KMS-11 (cell line): ENCODE data around the gene ZSWIM4.

Source experiments
- H2AFZ ChIP-seq: fragments of 200-600 bp; sonication (generic); 2 replicates; pipeline ENCODE4 v1.6.1; 2016; ENCODE audit warnings: antibody characterized with exemption, mixed run types, low read depth
- H3K27ac ChIP-seq: fragments of 200-600 bp; sonication (generic); 2 replicates; pipeline ENCODE4 v1.6.1; 2016; ENCODE audit warnings: mild to moderate bottlenecking, mixed run types
- H3K27me3 ChIP-seq: fragments of 200-600 bp; sonication (generic); 2 replicates; pipeline ENCODE4 v1.6.1; 2017; ENCODE audit warnings: mild to moderate bottlenecking, low read depth, mixed run types, moderate library complexity; ENCODE audit not compliant: insufficient read depth
- H3K36me3 ChIP-seq: fragments of 200-600 bp; sonication (generic); 2 replicates; pipeline ENCODE4 v1.6.1; 2017; ENCODE audit warnings: mild to moderate bottlenecking, mixed run types; ENCODE audit not compliant: insufficient read depth
- H3K4me1 ChIP-seq: fragments of 200-600 bp; sonication (generic); 2 replicates; pipeline ENCODE4 v1.6.1; 2016; ENCODE audit warnings: mild to moderate bottlenecking, low read depth, mixed run types; ENCODE audit not compliant: poor library complexity, severe bottlenecking
- H3K4me2 ChIP-seq: fragments of 200-600 bp; sonication (generic); 2 replicates; pipeline ENCODE4 v1.7.0; 2016; ENCODE audit warnings: mild to moderate bottlenecking, mixed run types
- H3K4me3 ChIP-seq: fragments of 200-600 bp; sonication (generic); IDR thresholded peaks from 2 replicates; pipeline ENCODE4 v1.6.1; 2017; ENCODE audit warnings: low read depth, low read length, mixed read lengths; ENCODE audit not compliant: insufficient read depth
- H3K79me2 ChIP-seq: fragments of 200-600 bp; sonication (generic); 2 replicates; pipeline ENCODE4 v1.6.1; 2016; ENCODE audit warnings: low read depth, mixed run types; ENCODE audit not compliant: insufficient read depth
- H3K9ac ChIP-seq: fragments of 200-600 bp; sonication (generic); 2 replicates; pipeline ENCODE4 v1.6.1; 2016; ENCODE audit warnings: mild to moderate bottlenecking, mixed run types
- H4K20me1 ChIP-seq: fragments of 200-600 bp; sonication (generic); 2 replicates; pipeline ENCODE4 v1.6.1; 2016; ENCODE audit warnings: mild to moderate bottlenecking, mixed run types; ENCODE audit not compliant: insufficient read depth
- TF ChIP-seq, protein P1 (sequence below): fragments of 200-600 bp; sonication (generic); conservative IDR thresholded peaks from 2 replicates; pipeline ENCODE4 v1.6.1; 2017; ENCODE audit warnings: low read depth, mild to moderate bottlenecking, antibody characterized with exemption, low read length, moderate library complexity, mixed read lengths

The ZSWIM4 gene

DNA sequence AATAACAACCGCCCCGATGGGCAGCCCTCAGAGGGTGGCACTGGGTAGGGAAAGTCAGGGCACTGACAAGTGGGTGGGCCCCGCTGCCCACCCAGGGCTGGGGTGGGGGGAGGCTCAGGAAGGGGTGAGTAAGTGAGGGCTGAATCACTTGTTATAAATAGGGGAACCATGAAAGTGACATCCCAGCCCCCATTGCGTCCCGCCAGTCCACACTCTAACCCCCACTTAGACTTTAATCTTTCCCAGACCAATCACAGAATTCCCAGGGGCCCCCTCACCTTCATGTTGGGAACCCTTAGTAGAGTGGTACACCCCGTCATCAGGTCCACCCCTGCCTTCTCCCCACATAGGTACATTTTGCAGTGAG lies 44.7 kb downstream of the ZSWIM4 start:
- Histone ChIP-seq H3K4me2 (peak overlapping the region; percentile 25; the same call in 1 of the 2 replicates), H3K79me2 (peaks cover 34% of the 10 kb centered on the region), H3K4me3 (no peak overlapping the region), H3K27ac (peak overlapping the region; percentile 68), H3K4me1 (peaks cover 29% of the 10 kb centered on the region), H4K20me1 (no peaks in the 10 kb centered on the region), H3K27me3 (no peaks in the 10 kb centered on the region), H3K9ac (peak overlapping the region; percentile 77), H2AFZ (no peak overlapping the region), H3K36me3 (no peaks in the 10 kb centered on the region)
- TF ChIP-seq, protein P1, sequence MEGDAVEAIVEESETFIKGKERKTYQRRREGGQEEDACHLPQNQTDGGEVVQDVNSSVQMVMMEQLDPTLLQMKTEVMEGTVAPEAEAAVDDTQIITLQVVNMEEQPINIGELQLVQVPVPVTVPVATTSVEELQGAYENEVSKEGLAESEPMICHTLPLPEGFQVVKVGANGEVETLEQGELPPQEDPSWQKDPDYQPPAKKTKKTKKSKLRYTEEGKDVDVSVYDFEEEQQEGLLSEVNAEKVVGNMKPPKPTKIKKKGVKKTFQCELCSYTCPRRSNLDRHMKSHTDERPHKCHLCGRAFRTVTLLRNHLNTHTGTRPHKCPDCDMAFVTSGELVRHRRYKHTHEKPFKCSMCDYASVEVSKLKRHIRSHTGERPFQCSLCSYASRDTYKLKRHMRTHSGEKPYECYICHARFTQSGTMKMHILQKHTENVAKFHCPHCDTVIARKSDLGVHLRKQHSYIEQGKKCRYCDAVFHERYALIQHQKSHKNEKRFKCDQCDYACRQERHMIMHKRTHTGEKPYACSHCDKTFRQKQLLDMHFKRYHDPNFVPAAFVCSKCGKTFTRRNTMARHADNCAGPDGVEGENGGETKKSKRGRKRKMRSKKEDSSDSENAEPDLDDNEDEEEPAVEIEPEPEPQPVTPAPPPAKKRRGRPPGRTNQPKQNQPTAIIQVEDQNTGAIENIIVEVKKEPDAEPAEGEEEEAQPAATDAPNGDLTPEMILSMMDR = no peak

DNA sequence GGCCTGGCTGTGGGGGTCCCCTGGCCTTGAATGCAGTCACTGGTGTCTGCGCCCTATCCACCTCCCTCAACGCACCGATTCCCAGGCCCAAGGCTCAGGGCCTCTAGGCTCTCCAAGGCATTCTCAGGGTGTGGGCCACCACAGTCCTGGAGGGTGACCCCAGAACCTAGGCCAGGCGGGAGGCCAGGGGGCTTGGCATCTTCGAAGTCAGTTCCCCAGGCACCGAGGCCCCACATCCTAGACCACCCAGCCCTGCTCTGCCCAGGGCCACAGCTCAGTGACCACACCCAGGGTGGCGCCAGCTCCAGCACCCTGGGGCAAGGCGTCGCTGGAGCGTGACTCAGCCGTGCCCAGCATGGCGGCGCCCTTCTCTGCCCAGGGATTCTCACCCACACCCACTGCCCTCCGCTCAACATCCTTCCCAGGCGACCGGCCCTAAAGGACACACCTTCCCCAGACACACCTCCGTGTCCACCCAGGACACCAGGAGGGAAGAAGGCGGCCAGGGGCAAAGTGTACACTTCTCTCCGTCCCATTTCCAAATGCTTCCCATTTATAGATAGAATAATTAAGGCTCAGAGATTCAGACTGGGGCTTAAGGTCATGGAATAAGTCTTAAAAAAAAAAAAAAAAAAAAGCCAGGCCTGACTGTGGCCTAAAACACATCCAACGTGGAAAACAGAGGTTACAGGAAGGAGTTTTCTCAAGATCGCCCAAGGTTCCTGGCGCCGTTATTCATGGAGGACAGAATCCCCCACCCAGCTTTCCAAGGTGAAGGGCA lies 45.3 kb downstream of the ZSWIM4 start:
- Histone ChIP-seq H3K4me2 (peak overlapping the region; percentile 63; the same call in 1 of the 2 replicates), H3K79me2 (peaks cover 34% of the 10 kb centered on the region), H3K4me3 (no peak overlapping the region), H3K36me3 (no peaks in the 10 kb centered on the region), H2AFZ (no peak overlapping the region), H3K27me3 (no peaks in the 10 kb centered on the region), H3K9ac (peak overlapping the region; percentile 77), H3K27ac (peak overlapping the region; percentile 68), H4K20me1 (no peaks in the 10 kb centered on the region), H3K4me1 (peaks cover 35% of the 10 kb centered on the region)
- TF ChIP-seq, protein P1 = no peak

DNA sequence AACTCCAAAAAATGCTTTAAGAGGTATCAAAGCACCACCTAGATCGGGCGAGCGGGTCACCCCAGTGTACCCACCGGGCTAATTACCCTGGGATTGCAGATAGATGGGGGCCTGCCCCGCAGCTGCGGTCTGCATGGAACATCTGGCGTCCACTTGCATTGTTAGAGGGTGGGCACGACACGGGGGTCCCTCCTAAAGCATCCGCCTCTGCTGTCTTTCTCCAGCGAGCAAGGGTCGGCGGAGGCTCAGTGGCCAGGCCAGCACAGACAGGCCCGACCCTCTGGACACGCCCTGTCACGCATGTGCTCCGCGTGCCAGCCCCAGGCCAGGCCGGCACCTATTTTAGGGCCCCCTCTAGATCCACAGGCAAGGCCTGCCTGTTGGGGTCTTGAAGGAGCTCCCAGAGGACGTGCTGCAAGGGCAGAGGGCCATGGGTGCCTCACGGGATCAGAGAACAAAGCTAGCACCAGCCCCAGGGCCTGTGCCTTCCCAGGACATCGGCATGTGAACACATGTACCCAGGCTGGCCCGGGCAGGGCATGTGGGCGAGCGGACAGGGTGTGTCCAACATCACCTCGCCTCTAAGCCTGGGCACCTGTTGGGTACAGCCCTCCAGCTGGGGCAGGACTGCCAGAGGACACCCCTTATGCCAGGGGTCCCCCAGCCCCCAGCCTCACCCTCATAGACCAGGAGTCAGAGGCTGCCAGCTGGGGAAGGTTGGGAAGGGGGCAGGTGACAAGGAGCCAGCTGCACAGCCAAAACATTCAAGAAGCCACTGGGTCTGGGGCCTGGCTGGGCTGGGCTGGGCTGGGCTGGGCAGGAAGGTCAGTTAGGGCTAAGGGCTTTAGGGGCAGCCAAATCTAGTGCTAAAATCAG lies 46.1 kb downstream of the ZSWIM4 start:
- peak overlapping the region; percentile 77 for H3K9ac ChIP-seq
- H3K4me2 ChIP-seq = peak overlapping the region; percentile 63
- H3K27ac ChIP-seq = peak overlapping the region; percentile 68
- H3K79me2 ChIP-seq = peaks cover 34% of the 10 kb centered on the region
- H3K4me3 ChIP-seq = no peak overlapping the region
- no peak overlapping the region for H2AFZ ChIP-seq
- H4K20me1 ChIP-seq = no peaks in the 10 kb centered on the region
- TF ChIP-seq, protein P1 = no peak
- peaks cover 43% of the 10 kb centered on the region for H3K4me1 ChIP-seq
- H3K27me3 ChIP-seq = no peaks in the 10 kb centered on the region
- H3K36me3 ChIP-seq = no peaks in the 10 kb centered on the region

DNA sequence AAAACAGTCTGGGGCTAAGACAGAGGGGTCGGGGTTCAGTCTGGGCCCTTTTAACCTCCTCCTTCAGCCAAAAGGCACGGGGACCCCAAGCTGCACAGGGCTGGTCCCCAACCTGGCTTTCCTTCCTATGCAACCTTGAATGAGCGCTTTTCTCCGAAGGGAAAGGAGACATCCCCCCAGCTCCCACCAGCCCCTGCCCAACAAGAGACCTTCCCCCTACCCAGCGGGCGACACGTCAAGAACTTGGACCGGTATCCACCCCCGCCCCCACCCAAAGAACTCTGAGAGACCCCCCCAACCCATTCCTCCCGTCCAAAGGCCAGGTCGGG lies 46.7 kb downstream of the ZSWIM4 start:
- peaks cover 34% of the 10 kb centered on the region for H3K79me2 ChIP-seq
- H3K27ac ChIP-seq = peak overlapping the region; percentile 68
- H3K36me3 ChIP-seq = no peaks in the 10 kb centered on the region
- TF ChIP-seq, protein P1 = no peak
- no peak overlapping the region for H2AFZ ChIP-seq
- H3K4me1 ChIP-seq = peaks cover 49% of the 10 kb centered on the region
- peak overlapping the region; percentile 77 for H3K9ac ChIP-seq
- H3K4me3 ChIP-seq = no peak overlapping the region
- H3K4me2 ChIP-seq = peak overlapping the region; percentile 63
- H3K27me3 ChIP-seq = no peaks in the 10 kb centered on the region
- no peaks in the 10 kb centered on the region for H4K20me1 ChIP-seq
